K562 (cell line): ENCODE measurements around the gene FASLG. TPM values are rescaled to one million over a fixed set of nuclear protein-coding genes. Genes with fewer than 3 reads are reported as not detected.
A peak's percentile ranks its signal among the peaks of the same experiment; 100 is the strongest.

Source experiments
- ATAC-seq: fragments of 200-7000 bp; cut with Tn5 transposase; 3 replicates; pipeline ENCODE4 v1.9.1; 2020; ENCODE audit warnings: moderate library complexity
- BruUV-seq: library from RNA; stranded (reverse); fragments of 400-500 nt; replicated peaks from 2 replicates; lab custom pipeline; 2021; lab: Mats Ljungman, UMichigan
- CTCF ChIA-PET: fragments of 300-600 bp; formaldehyde crosslinking; extraction: SDS; loops from one replicate; lab custom pipeline; 2021; ENCODE audit warnings: low intra/inter-chr PET ratio; lab: Yijun Ruan, JAX
- POLR2A ChIA-PET: fragments of 300-600, 350-650 bp; sonication (Branson Sonifier 250); formaldehyde crosslinking; extraction: SDS; loops from one replicate; lab custom pipeline; 2021; ENCODE audit warnings: antibody characterized with exemption, inconsistent platforms; lab: Yijun Ruan, JAX
- DNase-seq, 4 experiments: peaks; one replicate each; pipeline versions ENCODE4 v3.0.0 to v3.0.0-alpha.2; 2011 to 2018; ENCODE audit warnings: low spot score in 3 of 4, mixed read lengths in 3 of 4; ENCODE audit errors: extremely low read depth in 1 of 4
- FAIRE-seq: peaks from 2 replicates; lab custom pipeline; 2011; peaks lifted over from hg19 to GRCh38; lab: Jason Lieb, UNC
- H2AFZ ChIP-seq: 2 replicates; pipeline ENCODE4 v1.6.0; 2011; ENCODE audit warnings: low read depth, low read length, control low read depth, inconsistent platforms
- H3K27ac ChIP-seq: fragments of 200-600 bp; 3 replicates; pipeline ENCODE4 v1.8.0; 2011; ENCODE audit warnings: low read depth, mild to moderate bottlenecking, control low read depth, inconsistent platforms, low read length, moderate library complexity, mixed read lengths; ENCODE audit errors: extremely low read depth
- H3K27me3 ChIP-seq, 2 experiments: fragments of 300-600 bp in 1 of 2; 2 replicates in 1 of 2; 3 replicates in 1 of 2; pipeline versions ENCODE4 v1.6.0 to v1.8.0; 2011; ENCODE audit warnings: inconsistent platforms in 2 of 2, low read length in 2 of 2, mild to moderate bottlenecking in 1 of 2, mixed read lengths in 1 of 2, moderate library complexity in 1 of 2; ENCODE audit not compliant: control insufficient read depth in 2 of 2, insufficient read depth in 2 of 2
- H3K36me3 ChIP-seq: fragments of 300-600 bp; 3 replicates; pipeline ENCODE4 v1.8.0; 2011; ENCODE audit warnings: mild to moderate bottlenecking, low read length, inconsistent platforms; ENCODE audit not compliant: control insufficient read depth, insufficient read depth
- H3K4me1 ChIP-seq, 2 experiments: fragments of 200-600 bp in 1 of 2; replicated peaks in 1 of 2; 2 replicates in 1 of 2; 3 replicates in 1 of 2; pipeline versions ENCODE4 v1.5.1 to v1.8.0; 2011; ENCODE audit warnings: inconsistent platforms in 2 of 2, low read length in 2 of 2, mild to moderate bottlenecking in 1 of 2, mixed read lengths in 1 of 2, moderate library complexity in 1 of 2; ENCODE audit not compliant: control insufficient read depth in 2 of 2, insufficient read depth in 2 of 2
- H3K4me2 ChIP-seq: 2 replicates; pipeline ENCODE4 v1.6.1; 2011; ENCODE audit warnings: low read length, control low read depth, inconsistent platforms, mixed read lengths; ENCODE audit not compliant: insufficient read depth
- H3K4me3 ChIP-seq: fragments of 200-600 bp; sonication (generic), shearing (Covaris generic); 2 replicates; pipeline ENCODE4 v1.5.1; 2016; ENCODE audit warnings: control low read depth, inconsistent platforms
- H3K79me2 ChIP-seq: fragments of 200-600 bp; 3 replicates; pipeline ENCODE4 v1.8.0; 2011; ENCODE audit warnings: low read length, inconsistent platforms; ENCODE audit not compliant: control insufficient read depth, insufficient read depth
- H3K9ac ChIP-seq, 2 experiments: 2 replicates each; pipeline versions ENCODE4 v1.6.0 to v1.6.1; 2011; ENCODE audit warnings: low read depth in 2 of 2, low read length in 2 of 2, control low read depth in 1 of 2, inconsistent platforms in 1 of 2, mild to moderate bottlenecking in 1 of 2, mixed read lengths in 1 of 2; ENCODE audit not compliant: insufficient read depth in 1 of 2
- H3K9me1 ChIP-seq: one replicate; pipeline ENCODE4 v1.6.0; 2011; ENCODE audit warnings: inconsistent platforms, mild to moderate bottlenecking, low read length, moderate library complexity; ENCODE audit not compliant: control insufficient read depth, insufficient read depth
- H3K9me3 ChIP-seq: replicated peaks from 2 replicates; pipeline ENCODE4 v1.5.1; 2011; ENCODE audit warnings: low read depth, low read length, inconsistent platforms; ENCODE audit not compliant: control insufficient read depth, insufficient read depth
- H4K20me1 ChIP-seq: replicated peaks from 2 replicates; pipeline ENCODE4 v1.6.1; 2011; ENCODE audit warnings: low read length, inconsistent platforms, mixed read lengths; ENCODE audit not compliant: control insufficient read depth, insufficient read depth
- CREBBP ChIP-seq: IDR thresholded peaks from one replicate; pipeline ENCODE4 v1.6.1; 2012; ENCODE audit warnings: low read depth, mild to moderate bottlenecking, control low read depth, inconsistent platforms, low read length
- HOMEZ ChIP-seq: fragments of 250-450 bp; sonication (Bioruptor Pico); IDR thresholded peaks from 2 replicates; pipeline ENCODE4 v1.4.0; 2020; ENCODE audit warnings: mild to moderate bottlenecking, moderate library complexity
- MCM2 ChIP-seq: fragments of 450-650 bp; IDR thresholded peaks from 2 replicates; pipeline ENCODE4 v1.6.1; 2017; ENCODE audit warnings: low read depth, mild to moderate bottlenecking
- MCM7 ChIP-seq, 2 experiments: fragments of 450-650 bp; IDR thresholded peaks; 2 replicates each; pipeline ENCODE4 v1.6.1; 2016 to 2018
- NKRF ChIP-seq: fragments of 450-650 bp; IDR thresholded peaks from 2 replicates; pipeline ENCODE4 v1.6.1; 2016; ENCODE audit warnings: borderline replicate concordance
- NUFIP1 ChIP-seq: fragments of 450-650 bp; IDR thresholded peaks from 2 replicates; pipeline ENCODE4 v1.6.1; 2018; ENCODE audit not compliant: partially characterized antibody
- POLR2G ChIP-seq: fragments of 200-400 bp; formaldehyde crosslinking; IDR thresholded peaks from 2 replicates; pipeline ENCODE4 v1.6.1; 2017; ENCODE audit warnings: low read depth, mild to moderate bottlenecking, antibody characterized with exemption, low read length, moderate library complexity
- TCF3 ChIP-seq: sonication (generic); formaldehyde crosslinking; IDR thresholded peaks from 2 replicates; pipeline ENCODE4 v1.4.0; 2020; ENCODE audit warnings: mild to moderate bottlenecking, missing genetic modification reagents
- TSHZ1 ChIP-seq: fragments of 250-450 bp; sonication (Bioruptor Pico); IDR thresholded peaks from 2 replicates; pipeline ENCODE4 v1.4.0; 2020; ENCODE audit warnings: mild to moderate bottlenecking, moderate library complexity
- ZNF23 ChIP-seq: fragments of 250-450 bp; sonication (Bioruptor Pico); IDR thresholded peaks from 2 replicates; pipeline ENCODE4 v1.4.0; 2020; ENCODE audit warnings: mild to moderate bottlenecking
- ZNF518B ChIP-seq: fragments of 250-450 bp; sonication (Bioruptor Pico); IDR thresholded peaks from 2 replicates; pipeline ENCODE4 v1.5.0; 2021; ENCODE audit warnings: mild to moderate bottlenecking, moderate library complexity
- ZNF77 ChIP-seq: fragments of 250-450 bp; sonication (Bioruptor Pico); IDR thresholded peaks from 2 replicates; pipeline ENCODE4 v1.5.0; 2020
- in situ Hi-C: fragments of 300-500 bp; cut with MboI; formaldehyde crosslinking; loops from 4 replicates; pipeline ENCODE4 v1.15.0; 2018; ENCODE audit warnings: inconsistent platforms, mixed read lengths
- intact Hi-C: fragments of 100-400 bp; cut with micrococcal nuclease; formaldehyde crosslinking; loops from 2 replicates; pipeline ENCODE4 v1.14.2; 2022
- polyA plus RNA-seq, 8 experiments: library from polyadenylated mRNA; depleted of rRNA in 4 of 8; stranded (reverse) in 5 of 8; unstranded in 3 of 8; fragments of >200 nt; fragmentation: Nextera tagmentation in 2 of 8; fragmentation: Illumina TruSeq in 1 of 8; extraction: Ambion mirVana in 2 of 8; extraction: Trizol in 1 of 8; gene quantifications; 2 replicates each; pipeline versions ENCODE4 v1.2.1 to v1.2.3, GENCODE V29; 2011 to 2014; ENCODE audit warnings: inconsistent platforms in 1 of 8, missing spikeins in 1 of 8
- total RNA-seq, 7 experiments: library from RNA; depleted of rRNA in 6 of 7; stranded (reverse); fragments of >200 nt in 6 of 7; fragmentation: Illumina TruSeq in 2 of 7; extraction: Trizol in 2 of 7; gene quantifications; 2 replicates each; pipeline versions ENCODE4 v1.2.1 to v1.2.3, GENCODE V29; 2011 to 2021; ENCODE audit warnings: low replicate concordance in 1 of 7

FASLG gene
- total and polyA plus RNA-seq, 9 of the 15 experiments (the other 6 are each of a cell fraction or from before 2014, with no cell fraction given), result not detected

GRCh38 chr1:172670791-172671190 is 11.9 kb downstream of the FASLG start (continued):
- TF ChIP-seq TSHZ1 (CRISPR knock-in tag) (no peak), POLR2G (no peak), NUFIP1 (no peak), ZNF23 (CRISPR knock-in tag) (no peak), TCF3 (CRISPR knock-in tag) (peak; percentile 44), MCM7 (IDR thresholded peaks at IDR 0.05) (no peak)

GRCh38 chr1:172671591-172671990 is 12.7 kb downstream of the FASLG start:
- in situ Hi-C loops, result no loop called here
- POLR2A ChIA-PET, result no interaction called here
- no peak for TF ChIP-seq CREBBP
- no peak for TF ChIP-seq ZNF518B
- TF ChIP-seq HOMEZ, result no peak
- TF ChIP-seq NKRF, result no peak
- no peak for TF ChIP-seq ZNF77 (CRISPR knock-in tag)
- TF ChIP-seq MCM2, result no peak

More at GRCh38 chr1:172671591-172671990, 12.7 kb downstream of the FASLG start:
- Histone ChIP-seq H3K9ac (no peak overlapping the region), H4K20me1 (no peaks in the 10 kb centered on the region), H3K79me2 (no peaks in the 10 kb centered on the region), H3K4me3 (no peak overlapping the region), H3K9me1 (no peaks in the 10 kb centered on the region), H3K9me3 (no peaks in the 10 kb centered on the region), H3K36me3 (no peaks in the 10 kb centered on the region), H3K4me2 (no peak overlapping the region), H3K27me3 (no peaks in the 10 kb centered on the region), H3K4me1 (no peaks in the 10 kb centered on the region), H2AFZ (no peak overlapping the region), H3K27ac (no peak overlapping the region)
- ATAC-seq (no peak), FAIRE-seq (no peak), DNase-seq (no peak)
- intact Hi-C loops, result no loop called here
- no TSS peak for BruUV-seq
- CTCF ChIA-PET, result no interaction called here
